Measurements from ENCODE around the gene PTX4.

DNA sequence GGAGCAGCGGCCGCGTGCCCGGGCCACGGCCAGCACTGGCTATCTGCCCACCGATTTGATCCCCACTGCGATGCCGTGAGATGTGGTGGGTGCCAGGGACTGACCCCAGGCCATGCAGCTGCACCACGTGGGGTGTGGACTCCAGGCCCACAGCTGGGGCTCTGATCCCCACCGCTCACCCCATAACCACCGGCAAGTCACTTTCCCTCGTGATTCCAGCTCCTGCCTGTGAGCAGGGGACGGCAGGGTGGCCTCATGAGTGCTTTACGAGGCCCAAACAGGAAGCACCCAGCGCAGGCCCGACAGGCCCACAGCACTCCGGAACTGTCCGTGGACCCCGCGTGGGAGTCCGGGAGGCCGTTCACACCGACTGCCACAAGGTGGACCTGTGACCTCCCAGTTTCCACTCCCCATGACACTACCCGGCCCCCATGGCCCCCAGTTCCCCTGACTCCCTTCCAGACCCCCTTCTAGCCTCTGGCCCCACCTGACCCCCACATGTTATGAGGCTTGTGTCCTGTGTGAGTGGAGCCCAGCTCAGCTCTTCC is 616 bp downstream of the PTX4 start:
- TF ChIP-seq, protein P1, sequence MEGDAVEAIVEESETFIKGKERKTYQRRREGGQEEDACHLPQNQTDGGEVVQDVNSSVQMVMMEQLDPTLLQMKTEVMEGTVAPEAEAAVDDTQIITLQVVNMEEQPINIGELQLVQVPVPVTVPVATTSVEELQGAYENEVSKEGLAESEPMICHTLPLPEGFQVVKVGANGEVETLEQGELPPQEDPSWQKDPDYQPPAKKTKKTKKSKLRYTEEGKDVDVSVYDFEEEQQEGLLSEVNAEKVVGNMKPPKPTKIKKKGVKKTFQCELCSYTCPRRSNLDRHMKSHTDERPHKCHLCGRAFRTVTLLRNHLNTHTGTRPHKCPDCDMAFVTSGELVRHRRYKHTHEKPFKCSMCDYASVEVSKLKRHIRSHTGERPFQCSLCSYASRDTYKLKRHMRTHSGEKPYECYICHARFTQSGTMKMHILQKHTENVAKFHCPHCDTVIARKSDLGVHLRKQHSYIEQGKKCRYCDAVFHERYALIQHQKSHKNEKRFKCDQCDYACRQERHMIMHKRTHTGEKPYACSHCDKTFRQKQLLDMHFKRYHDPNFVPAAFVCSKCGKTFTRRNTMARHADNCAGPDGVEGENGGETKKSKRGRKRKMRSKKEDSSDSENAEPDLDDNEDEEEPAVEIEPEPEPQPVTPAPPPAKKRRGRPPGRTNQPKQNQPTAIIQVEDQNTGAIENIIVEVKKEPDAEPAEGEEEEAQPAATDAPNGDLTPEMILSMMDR (optimal IDR thresholded peaks at IDR 0.05 in 1 of 3, IDR thresholded peaks at IDR 0.05 in 1 of 3, conservative IDR thresholded peaks at IDR 0.05 in 1 of 3; ENCODE audit: extremely low read depth in 1 of 3, insufficient read depth in 2 of 3, low read length in 3 of 3) = no peak
- no peak for TF ChIP-seq EZH2 (IDR thresholded peaks at IDR 0.05; ENCODE audit: low read length)

Data from keratinocyte (primary cell).